Measurements from ENCODE around the gene RFTN1.

GRCh38 chr3:16506451-16506850 lies 7.0 kb downstream of the RFTN1 start:
- TF ChIP-seq CTCF (IDR thresholded peaks at IDR 0.05) (no peak), POLR2A (IDR thresholded peaks at IDR 0.05) (no peak)

All from testis (tissue), 2 donors.